Measurements from ENCODE around the gene PDIA2.

PDIA2 gene

GRCh38 chr16:280552-280951, 2.4 kb upstream of the PDIA2 start, which contains the start of gene ARHGDIG:
Gene ARHGDIG, plus strand, starts transcription at chr16:280591. Its CDS starts 90 bp downstream, at chr16:280681.
- DNase-seq (ENCODE audit: low spot score): no peak

GRCh38 chr16:280991-281659, 1.8 kb upstream of the PDIA2 start:
- DNase-seq (ENCODE audit: low spot score): no peak

GRCh38 chr16:281660-282255, 1.2 kb upstream of the PDIA2 start:
- no peak for DNase-seq (ENCODE audit: low spot score)

GRCh38 chr16:282491-282890, 473 bp upstream of the PDIA2 start:
- DNase-seq (ENCODE audit: low spot score): no peak

- no peak for DNase-seq (ENCODE audit: low spot score)
Measured at GRCh38 chr16:284204-285120, 1.5 kb downstream of the PDIA2 start.

- no peak for DNase-seq (ENCODE audit: low spot score)
Measured at GRCh38 chr16:285146-286055, 2.4 kb downstream of the PDIA2 start.

GRCh38 chr16:286491-287297, 3.7 kb downstream of the PDIA2 start:
- no peak for DNase-seq (ENCODE audit: low spot score)

- DNase-seq (ENCODE audit: low spot score): no peak
Measured at GRCh38 chr16:287298-287811, 4.4 kb downstream of the PDIA2 start.

- DNase-seq (ENCODE audit: low spot score): no peak
Measured at GRCh38 chr16:287981-288920, 5.3 kb downstream of the PDIA2 start.

GRCh38 chr16:289395-289997, 6.5 kb downstream of the PDIA2 start:
- no peak for DNase-seq (ENCODE audit: low spot score)

GRCh38 chr16:290015-290680, 7.2 kb downstream of the PDIA2 start:
- no peak for DNase-seq (ENCODE audit: low spot score)

- no peak for DNase-seq (ENCODE audit: low spot score)
Measured at GRCh38 chr16:290681-291405, 7.9 kb downstream of the PDIA2 start.

GRCh38 chr16:291539-291938, 8.6 kb downstream of the PDIA2 start:
- DNase-seq (ENCODE audit: low spot score): no peak

GRCh38 chr16:293043-293775, 10.2 kb downstream of the PDIA2 start:
- DNase-seq (ENCODE audit: low spot score): no peak

GRCh38 chr16:296276-296675, 13.3 kb downstream of the PDIA2 start:
- DNase-seq (ENCODE audit: low spot score): no peak

GRCh38 chr16:296806-297510, 14.0 kb downstream of the PDIA2 start:
- DNase-seq (ENCODE audit: low spot score): no peak

GRCh38 chr16:297832-298231, 14.9 kb downstream of the PDIA2 start:
- no peak for DNase-seq (ENCODE audit: low spot score)

All from LoVo (cell line).